Endodermal cell (in vitro differentiated cells): ENCODE measurements around the gene SPX. TPM values are rescaled to one million over a fixed set of nuclear protein-coding genes. Genes with fewer than 3 reads are reported as not detected.

Experiments
- DNase-seq: peaks from one replicate; pipeline ENCODE4 v3.0.0-alpha.2; 2017
- H3K27ac ChIP-seq: 2 replicates; pipeline ENCODE4 v1.5.1; 2013; ENCODE audit warnings: mild to moderate bottlenecking, low read depth, low read length, moderate library complexity
- H3K27me3 ChIP-seq: 2 replicates; pipeline ENCODE4 v1.6.1; 2013; ENCODE audit warnings: mild to moderate bottlenecking, low read length, moderate library complexity; ENCODE audit not compliant: insufficient read depth, control insufficient read depth, poor library complexity, severe bottlenecking
- H3K36me3 ChIP-seq: 2 replicates; pipeline ENCODE4 v1.7.0; 2013; ENCODE audit warnings: mild to moderate bottlenecking, low read length, moderate library complexity; ENCODE audit not compliant: control insufficient read depth, insufficient read depth
- H3K4me1 ChIP-seq: one replicate; pipeline ENCODE4 v1.7.0; 2013; ENCODE audit warnings: low read length; ENCODE audit not compliant: control insufficient read depth, insufficient read depth
- H3K4me3 ChIP-seq: 2 replicates; pipeline ENCODE4 v1.5.1; 2013; ENCODE audit warnings: mild to moderate bottlenecking, low read length, moderate library complexity
- H3K9ac ChIP-seq: 2 replicates; pipeline ENCODE4 v1.6.1; 2013; ENCODE audit warnings: mild to moderate bottlenecking, low read length, moderate library complexity; ENCODE audit not compliant: poor library complexity, severe bottlenecking; ENCODE audit errors: extremely low read depth
- H3K9me3 ChIP-seq: 2 replicates; pipeline ENCODE4 v1.6.1; 2013; ENCODE audit warnings: mild to moderate bottlenecking, low read length, moderate library complexity; ENCODE audit not compliant: control insufficient read depth
- H3K27ac Mint-ChIP-seq: 2 replicates; pipeline ENCODE4 v1.8.0; 2020; ENCODE audit warnings: mixed read lengths
- H3K27me3 Mint-ChIP-seq: 2 replicates; pipeline ENCODE4 v1.8.0; 2021; ENCODE audit warnings: mild to moderate bottlenecking, mixed read lengths; ENCODE audit not compliant: insufficient read depth
- H3K36me3 Mint-ChIP-seq: 2 replicates; pipeline ENCODE4 v1.8.0; 2020; ENCODE audit warnings: low read depth, mixed read lengths
- H3K4me1 Mint-ChIP-seq: 2 replicates; pipeline ENCODE4 v1.8.0; 2020; ENCODE audit warnings: mixed read lengths
- H3K4me3 Mint-ChIP-seq: 2 replicates; pipeline ENCODE4 v1.8.0; 2020; ENCODE audit warnings: mild to moderate bottlenecking, moderate library complexity, mixed read lengths
- H3K9me3 Mint-ChIP-seq: 2 replicates; pipeline ENCODE4 v1.8.0; 2020; ENCODE audit warnings: mild to moderate bottlenecking, mixed read lengths
- WGBS, 2 experiments: methylation state at CpG; one replicate each; pipeline versions ENCODE4 v1.1.5 to v1.1.7; 2013; ENCODE audit warnings: missing lambda C conversion rate in 2 of 2, mixed read lengths in 1 of 2; ENCODE audit not compliant: insufficient coverage in 1 of 2, insufficient read length in 1 of 2; 5-methylcytosine and 5-hydroxymethylcytosine counted together
- total RNA-seq, 2 donors: library from RNA; stranded (reverse); fragmentation: NEBNext Ultra II Directional in 1 of 2; extraction: Animal tissue kit (Norgen Biotek cat#: 25700) in 1 of 2; gene quantifications; 2 replicates in 1 of 2; 3 replicates in 1 of 2; pipeline ENCODE4 v1.2.1, GENCODE V29; 2021
- TF ChIP-seq, protein P1 (sequence below): fragments of 200-600 bp; sonication (generic); conservative IDR thresholded peaks from 2 replicates; pipeline ENCODE4 v1.5.0; 2021; ENCODE audit warnings: antibody characterized with exemption, mild to moderate bottlenecking

The SPX gene
- total RNA-seq, 2 donors from 2014 or later: 0.38 to 0.48 TPM

- H3K4me3 Mint-ChIP-seq: no peak overlapping the region
- peaks cover 6% of the 10 kb centered on the region for H3K36me3 Mint-ChIP-seq
- no peaks in the 10 kb centered on the region for H3K4me1 Mint-ChIP-seq
- WGBS, 2 experiments: 80 to 93% methylated on average over 1 of the region's 1 CpG
- H3K27me3 Mint-ChIP-seq: peaks cover 29% of the 10 kb centered on the region
- no peak overlapping the region for H3K27ac Mint-ChIP-seq
- Histone ChIP-seq H3K4me1 (no peaks in the 10 kb centered on the region), H3K4me3 (no peak overlapping the region), H3K9me3 (no peaks in the 10 kb centered on the region), H3K27ac (no peak overlapping the region), H3K36me3 (peaks cover 15% of the 10 kb centered on the region), H3K9ac (no peak overlapping the region), H3K27me3 (peaks cover 16% of the 10 kb centered on the region)
- DNase-seq: no peak
- peaks cover 4% of the 10 kb centered on the region for H3K9me3 Mint-ChIP-seq
- TF ChIP-seq, protein P1, sequence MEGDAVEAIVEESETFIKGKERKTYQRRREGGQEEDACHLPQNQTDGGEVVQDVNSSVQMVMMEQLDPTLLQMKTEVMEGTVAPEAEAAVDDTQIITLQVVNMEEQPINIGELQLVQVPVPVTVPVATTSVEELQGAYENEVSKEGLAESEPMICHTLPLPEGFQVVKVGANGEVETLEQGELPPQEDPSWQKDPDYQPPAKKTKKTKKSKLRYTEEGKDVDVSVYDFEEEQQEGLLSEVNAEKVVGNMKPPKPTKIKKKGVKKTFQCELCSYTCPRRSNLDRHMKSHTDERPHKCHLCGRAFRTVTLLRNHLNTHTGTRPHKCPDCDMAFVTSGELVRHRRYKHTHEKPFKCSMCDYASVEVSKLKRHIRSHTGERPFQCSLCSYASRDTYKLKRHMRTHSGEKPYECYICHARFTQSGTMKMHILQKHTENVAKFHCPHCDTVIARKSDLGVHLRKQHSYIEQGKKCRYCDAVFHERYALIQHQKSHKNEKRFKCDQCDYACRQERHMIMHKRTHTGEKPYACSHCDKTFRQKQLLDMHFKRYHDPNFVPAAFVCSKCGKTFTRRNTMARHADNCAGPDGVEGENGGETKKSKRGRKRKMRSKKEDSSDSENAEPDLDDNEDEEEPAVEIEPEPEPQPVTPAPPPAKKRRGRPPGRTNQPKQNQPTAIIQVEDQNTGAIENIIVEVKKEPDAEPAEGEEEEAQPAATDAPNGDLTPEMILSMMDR: no peak
Measured at GRCh38 chr12:21521541-21521940, 4.6 kb upstream of the SPX start.

DNA sequence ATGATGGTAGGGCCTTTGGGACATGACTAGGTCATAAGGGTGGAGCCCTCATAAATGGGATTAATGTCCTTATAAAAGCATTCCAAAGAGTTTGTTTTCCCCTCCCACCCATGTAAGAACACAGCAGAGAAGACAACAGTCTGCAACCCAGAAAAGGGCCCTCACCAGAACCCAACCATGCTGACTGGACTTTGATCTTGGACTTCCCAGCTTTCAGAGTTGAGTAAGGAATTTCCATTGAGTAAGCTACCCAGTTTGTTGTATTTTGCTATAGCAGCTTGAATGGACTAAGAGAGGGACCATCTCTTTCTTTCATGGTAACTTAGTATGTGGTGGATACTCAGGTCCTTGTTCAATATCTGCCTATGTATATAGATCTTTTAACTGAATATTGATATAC, 2.9 kb upstream of the SPX start:
- no peak overlapping the region for H3K4me3 Mint-ChIP-seq
- H3K4me3 ChIP-seq: no peak overlapping the region
- H3K9me3 ChIP-seq: no peaks in the 10 kb centered on the region
- no peak overlapping the region for H3K27ac ChIP-seq
- no peak overlapping the region for H3K9ac ChIP-seq
- H3K27ac Mint-ChIP-seq: no peak overlapping the region
- TF ChIP-seq, protein P1: no peak
- no peaks in the 10 kb centered on the region for H3K36me3 Mint-ChIP-seq
- H3K36me3 ChIP-seq: no peaks in the 10 kb centered on the region
- H3K9me3 Mint-ChIP-seq: peaks cover 4% of the 10 kb centered on the region
- no peak for DNase-seq
- H3K27me3 Mint-ChIP-seq: peaks cover 45% of the 10 kb centered on the region
- no peaks in the 10 kb centered on the region for H3K4me1 ChIP-seq
- H3K27me3 ChIP-seq: peaks cover 31% of the 10 kb centered on the region
- peaks cover 4% of the 10 kb centered on the region for H3K4me1 Mint-ChIP-seq

DNA sequence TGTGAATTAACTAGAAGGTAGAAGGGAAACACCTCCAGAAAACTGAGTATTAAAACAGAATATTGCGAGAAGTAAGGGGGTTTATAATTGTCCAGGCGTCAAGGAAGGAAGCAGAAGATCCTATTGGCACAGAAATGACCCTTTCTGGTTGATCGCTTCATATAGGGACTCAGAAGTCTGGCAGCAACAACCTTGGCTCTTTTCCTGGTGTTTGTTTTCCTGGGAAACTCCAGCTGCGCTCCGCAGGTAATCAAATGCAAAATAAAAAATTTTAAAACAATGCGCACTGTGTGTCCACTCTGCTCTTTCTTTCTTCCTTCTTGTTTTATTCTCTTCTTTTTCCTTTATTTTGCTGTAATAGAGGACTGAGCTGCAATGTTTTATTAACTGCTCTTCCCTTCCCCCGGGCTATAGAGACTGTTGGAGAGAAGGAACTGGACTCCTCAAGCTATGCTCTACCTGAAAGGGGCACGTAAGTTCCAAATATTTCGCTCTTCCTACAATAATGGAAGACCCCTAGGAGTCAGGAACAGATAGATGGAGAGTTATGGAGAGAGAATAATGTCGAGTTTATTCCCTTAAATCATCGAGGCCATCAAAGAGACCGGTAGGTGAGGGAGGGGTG, 737 bp downstream of the SPX start:
- H3K36me3 ChIP-seq: no peaks in the 10 kb centered on the region
- TF ChIP-seq, protein P1: no peak
- H3K9me3 ChIP-seq: no peaks in the 10 kb centered on the region
- peak overlapping the region; percentile 83 for H3K4me3 ChIP-seq
- no peaks in the 10 kb centered on the region for H3K36me3 Mint-ChIP-seq
- 53 to 59% methylated on average over 7 to 12 of the region's 12 CpGs for WGBS, 2 experiments
- H3K4me1 ChIP-seq: no peaks in the 10 kb centered on the region
- no peak for DNase-seq
- H3K27ac ChIP-seq: no peak overlapping the region
- peaks cover 68% of the 10 kb centered on the region for H3K27me3 ChIP-seq
- H3K4me3 Mint-ChIP-seq: peak overlapping the region; percentile 60
- peaks cover 4% of the 10 kb centered on the region for H3K9me3 Mint-ChIP-seq
- peaks cover 7% of the 10 kb centered on the region for H3K4me1 Mint-ChIP-seq
- H3K27ac Mint-ChIP-seq: no peak overlapping the region
- H3K9ac ChIP-seq: no peak overlapping the region
- H3K27me3 Mint-ChIP-seq: peaks cover 79% of the 10 kb centered on the region
